Neural progenitor cell (in vitro differentiated cells): ENCODE data around the gene TTLL12. TPM values are rescaled to one million over a fixed set of nuclear protein-coding genes. Genes with fewer than 3 reads are reported as not detected.

Experiments
- DNase-seq: peaks from one replicate; pipeline ENCODE4 v3.0.0-alpha.2; 2016; ENCODE audit warnings: low spot score
- H2AFZ ChIP-seq: fragments of 200-600 bp; sonication (generic); replicated peaks from 2 replicates; pipeline ENCODE4 v1.6.1; 2016; ENCODE audit warnings: antibody characterized with exemption
- H3F3A ChIP-seq: fragments of 200-600 bp; sonication (generic); 2 replicates; pipeline ENCODE4 v1.6.1; 2016; ENCODE audit warnings: antibody characterized with exemption, low read depth
- H3K27ac ChIP-seq: fragments of 200-600 bp; sonication (generic); 2 replicates; pipeline ENCODE4 v1.5.1; 2016; ENCODE audit warnings: mild to moderate bottlenecking
- H3K27me3 ChIP-seq: fragments of 200-600 bp; sonication (generic); 2 replicates; pipeline ENCODE4 v1.6.1; 2016; ENCODE audit warnings: mild to moderate bottlenecking, moderate library complexity
- H3K36me3 ChIP-seq: fragments of 200-600 bp; sonication (generic); 2 replicates; pipeline ENCODE4 v1.5.1; 2016
- H3K4me1 ChIP-seq: fragments of 200-600 bp; sonication (generic); 2 replicates; pipeline ENCODE4 v1.6.1; 2016; ENCODE audit warnings: mixed run types
- H3K4me2 ChIP-seq: fragments of 200-600 bp; sonication (generic); 2 replicates; pipeline ENCODE4 v1.6.1; 2016
- H3K4me3 ChIP-seq: fragments of 200-600 bp; sonication (generic); 2 replicates; pipeline ENCODE4 v1.5.1; 2016
- H3K79me2 ChIP-seq: fragments of 200-600 bp; sonication (generic); 2 replicates; pipeline ENCODE4 v1.6.1; 2016; ENCODE audit warnings: low read depth
- H3K9ac ChIP-seq: fragments of 200-600 bp; sonication (generic); 2 replicates; pipeline ENCODE4 v1.6.1; 2016
- H3K9me3 ChIP-seq: fragments of 200-600 bp; sonication (generic); 2 replicates; pipeline ENCODE4 v1.5.1; 2016; ENCODE audit warnings: low read depth
- H4K20me1 ChIP-seq: fragments of 200-600 bp; sonication (generic); 2 replicates; pipeline ENCODE4 v1.6.1; 2016; ENCODE audit warnings: low read depth
- H3K27ac Mint-ChIP-seq: 3 replicates; pipeline ENCODE4 v1.8.0; 2021; ENCODE audit warnings: mixed read lengths
- H3K27me3 Mint-ChIP-seq: 2 replicates; pipeline ENCODE4 v1.8.0; 2022; ENCODE audit warnings: low read depth, mild to moderate bottlenecking, inconsistent platforms, moderate library complexity, mixed read lengths; ENCODE audit not compliant: insufficient read depth
- H3K36me3 Mint-ChIP-seq: 3 replicates; pipeline ENCODE4 v1.8.0; 2021; ENCODE audit warnings: mixed read lengths
- H3K4me1 Mint-ChIP-seq: 3 replicates; pipeline ENCODE4 v1.8.0; 2021; ENCODE audit warnings: mixed read lengths
- H3K4me3 Mint-ChIP-seq: 3 replicates; pipeline ENCODE4 v1.8.0; 2021; ENCODE audit warnings: mild to moderate bottlenecking, moderate library complexity, mixed read lengths
- H3K9me3 Mint-ChIP-seq: 3 replicates; pipeline ENCODE4 v1.8.0; 2020; ENCODE audit warnings: mixed read lengths
- EZH2 ChIP-seq: fragments of 200-600 bp; sonication (generic); IDR thresholded peaks from 2 replicates; pipeline ENCODE4 v1.6.1; 2017; ENCODE audit warnings: antibody characterized with exemption, mild to moderate bottlenecking, moderate library complexity
- EZH2phosphoT487 ChIP-seq: fragments of 200-600 bp; sonication (generic); IDR thresholded peaks from 2 replicates; pipeline ENCODE4 v1.6.1; 2017; ENCODE audit warnings: antibody characterized with exemption
- total RNA-seq: library from RNA; depleted of rRNA; stranded (reverse); fragments of >200 nt; gene quantifications from 2 replicates; pipeline ENCODE4 v1.2.3, GENCODE V29; 2015; ENCODE audit warnings: low replicate concordance
- TF ChIP-seq, protein P1 (sequence below): fragments of 200-600 bp; sonication (generic); IDR thresholded peaks from 2 replicates; pipeline ENCODE4 v1.5.1; 2017; ENCODE audit warnings: antibody characterized with exemption, mild to moderate bottlenecking

The TTLL12 gene
- total RNA-seq, 1 donor from 2014 or later = 27.8 TPM

DNA sequence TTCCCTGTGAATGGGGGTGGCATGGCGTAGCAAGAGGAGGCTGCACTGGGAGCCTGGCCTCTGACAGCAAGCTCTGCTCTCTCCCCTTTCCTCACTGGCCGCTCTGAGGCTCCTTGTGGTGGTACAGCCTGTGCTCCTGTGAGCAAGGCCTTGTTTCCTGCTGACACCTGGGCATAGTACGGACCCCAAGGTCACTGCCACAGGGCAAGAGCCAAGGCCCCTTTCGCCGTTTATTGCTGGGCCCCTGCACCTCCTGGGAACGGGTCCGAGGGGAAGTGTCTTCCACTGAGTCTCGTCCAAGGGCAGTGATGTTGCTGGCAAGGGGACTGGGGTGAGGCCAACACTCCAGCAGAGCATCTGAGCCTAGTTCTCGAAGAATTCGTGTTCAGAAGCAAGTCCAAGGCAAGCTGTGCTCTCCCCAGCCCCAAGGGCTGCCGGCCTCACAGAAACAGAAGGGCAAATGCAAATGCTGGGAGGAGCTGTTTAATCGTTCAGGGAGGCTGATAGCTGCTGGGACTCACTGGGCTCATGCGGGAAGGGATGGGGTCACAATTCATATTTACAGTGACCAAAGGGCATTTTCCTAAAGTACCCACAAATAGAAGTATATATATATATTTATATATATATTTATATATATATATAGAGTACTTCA lies 15.9 kb upstream of the TTLL12 start:
- Histone ChIP-seq H2AFZ (no peak overlapping the region), H3K4me3 (no peak overlapping the region), H3K4me2 (no peak overlapping the region), H3K36me3 (no peaks in the 10 kb centered on the region), H3F3A (no peaks in the 10 kb centered on the region), H3K27me3 (no peaks in the 10 kb centered on the region), H3K9ac (no peak overlapping the region), H4K20me1 (no peaks in the 10 kb centered on the region), H3K9me3 (no peaks in the 10 kb centered on the region), H3K79me2 (no peaks in the 10 kb centered on the region), H3K27ac (no peak overlapping the region), H3K4me1 (no peaks in the 10 kb centered on the region)
- TF ChIP-seq, protein P1, sequence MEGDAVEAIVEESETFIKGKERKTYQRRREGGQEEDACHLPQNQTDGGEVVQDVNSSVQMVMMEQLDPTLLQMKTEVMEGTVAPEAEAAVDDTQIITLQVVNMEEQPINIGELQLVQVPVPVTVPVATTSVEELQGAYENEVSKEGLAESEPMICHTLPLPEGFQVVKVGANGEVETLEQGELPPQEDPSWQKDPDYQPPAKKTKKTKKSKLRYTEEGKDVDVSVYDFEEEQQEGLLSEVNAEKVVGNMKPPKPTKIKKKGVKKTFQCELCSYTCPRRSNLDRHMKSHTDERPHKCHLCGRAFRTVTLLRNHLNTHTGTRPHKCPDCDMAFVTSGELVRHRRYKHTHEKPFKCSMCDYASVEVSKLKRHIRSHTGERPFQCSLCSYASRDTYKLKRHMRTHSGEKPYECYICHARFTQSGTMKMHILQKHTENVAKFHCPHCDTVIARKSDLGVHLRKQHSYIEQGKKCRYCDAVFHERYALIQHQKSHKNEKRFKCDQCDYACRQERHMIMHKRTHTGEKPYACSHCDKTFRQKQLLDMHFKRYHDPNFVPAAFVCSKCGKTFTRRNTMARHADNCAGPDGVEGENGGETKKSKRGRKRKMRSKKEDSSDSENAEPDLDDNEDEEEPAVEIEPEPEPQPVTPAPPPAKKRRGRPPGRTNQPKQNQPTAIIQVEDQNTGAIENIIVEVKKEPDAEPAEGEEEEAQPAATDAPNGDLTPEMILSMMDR = no peak
- Mint-ChIP-seq H3K27me3 (peaks cover 11% of the 10 kb centered on the region), H3K9me3 (no peaks in the 10 kb centered on the region), H3K27ac (peak overlapping the region; percentile 59), H3K4me3 (peak overlapping the region; percentile 54), H3K4me1 (peaks cover 16% of the 10 kb centered on the region), H3K36me3 (peaks cover 2% of the 10 kb centered on the region)
- DNase-seq = no peak

DNA sequence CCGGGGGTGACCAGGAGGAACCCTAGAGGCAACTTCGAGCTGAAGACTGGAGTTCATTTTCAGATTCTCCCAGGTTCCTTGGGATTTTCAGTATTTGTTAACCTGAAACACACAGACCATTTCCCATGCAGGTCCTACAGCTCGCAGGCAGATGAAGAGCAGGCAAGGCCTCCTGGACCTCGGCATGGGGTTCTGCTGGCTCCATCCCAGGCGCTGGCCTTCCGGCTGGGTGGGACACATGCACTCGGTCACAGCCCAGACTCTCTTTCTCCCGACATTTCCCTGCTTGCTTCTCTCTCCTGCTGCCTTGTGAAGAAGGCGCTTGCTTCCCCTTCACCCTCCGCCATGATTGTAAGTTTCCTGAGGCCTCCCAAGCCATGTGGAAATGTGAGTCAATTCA lies 15.4 kb upstream of the TTLL12 start:
- Mint-ChIP-seq H3K36me3 (peaks cover 2% of the 10 kb centered on the region), H3K4me1 (peaks cover 10% of the 10 kb centered on the region), H3K27me3 (peaks cover 11% of the 10 kb centered on the region), H3K27ac (no peak overlapping the region), H3K9me3 (no peaks in the 10 kb centered on the region), H3K4me3 (peak overlapping the region; percentile 54)
- no peak overlapping the region for H2AFZ ChIP-seq
- H3K27ac ChIP-seq = no peak overlapping the region
- H3K79me2 ChIP-seq = no peaks in the 10 kb centered on the region
- H3K4me3 ChIP-seq = no peak overlapping the region
- no peaks in the 10 kb centered on the region for H4K20me1 ChIP-seq
- no peak overlapping the region for H3K9ac ChIP-seq
- H3K4me1 ChIP-seq = no peaks in the 10 kb centered on the region
- H3K36me3 ChIP-seq = no peaks in the 10 kb centered on the region
- no peaks in the 10 kb centered on the region for H3K9me3 ChIP-seq
- H3F3A ChIP-seq = no peaks in the 10 kb centered on the region
- H3K4me2 ChIP-seq = no peak overlapping the region
- no peak for TF ChIP-seq EZH2
- TF ChIP-seq, protein P1 = no peak
- no peak for TF ChIP-seq EZH2phosphoT487
- DNase-seq = no peak
- H3K27me3 ChIP-seq = no peaks in the 10 kb centered on the region

DNA sequence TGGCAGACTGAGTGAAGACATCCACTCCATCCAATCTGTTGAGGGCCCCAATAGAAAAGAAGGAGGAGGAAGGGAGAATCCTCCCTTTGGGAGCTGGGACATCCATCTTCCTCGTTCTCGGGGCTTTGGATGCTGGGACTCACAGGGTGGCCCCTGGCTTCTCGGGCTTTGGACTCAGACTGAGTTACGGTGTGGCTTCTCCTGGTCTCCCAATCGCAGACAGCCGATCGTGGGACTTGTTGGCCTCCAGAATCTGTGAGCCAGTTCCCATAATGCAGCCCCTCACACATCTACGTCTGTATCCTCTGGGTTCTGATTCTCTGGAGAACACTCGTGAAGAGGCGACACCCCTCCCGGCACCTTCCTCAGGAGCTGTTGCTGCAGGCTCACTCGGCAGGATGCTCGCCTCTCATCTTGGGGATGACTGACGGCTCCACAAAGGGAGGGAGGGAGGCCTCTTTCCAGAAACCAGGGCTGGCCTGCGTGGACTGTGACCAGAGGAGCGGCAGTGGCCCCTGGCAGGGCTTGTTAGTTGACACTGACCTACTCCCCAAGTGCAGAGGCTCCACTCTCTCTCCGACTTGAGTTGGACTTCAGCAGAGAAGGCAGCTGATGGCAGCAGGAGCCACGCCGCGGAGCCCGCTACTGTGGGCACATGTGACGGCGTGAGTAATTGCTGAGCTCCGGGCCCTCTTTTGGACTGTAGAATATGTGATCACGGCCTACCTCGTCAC lies 14.7 kb upstream of the TTLL12 start:
- H3K36me3 Mint-ChIP-seq = peaks cover 2% of the 10 kb centered on the region
- no peak overlapping the region for H3K27ac Mint-ChIP-seq
- no peaks in the 10 kb centered on the region for H3K9me3 ChIP-seq
- H3K4me1 Mint-ChIP-seq = peaks cover 14% of the 10 kb centered on the region
- no peaks in the 10 kb centered on the region for H3F3A ChIP-seq
- peaks cover 11% of the 10 kb centered on the region for H3K27me3 Mint-ChIP-seq
- H3K4me2 ChIP-seq = no peak overlapping the region
- no peak overlapping the region for H3K4me3 Mint-ChIP-seq
- no peak overlapping the region for H3K9ac ChIP-seq
- no peak overlapping the region for H3K4me3 ChIP-seq
- H4K20me1 ChIP-seq = no peaks in the 10 kb centered on the region
- H3K4me1 ChIP-seq = no peaks in the 10 kb centered on the region
- no peaks in the 10 kb centered on the region for H3K79me2 ChIP-seq
- H2AFZ ChIP-seq = no peak overlapping the region
- DNase-seq = no peak
- TF ChIP-seq, protein P1 = no peak
- TF ChIP-seq EZH2phosphoT487 = no peak
- TF ChIP-seq EZH2 = no peak
- no peak overlapping the region for H3K27ac ChIP-seq
- H3K36me3 ChIP-seq = no peaks in the 10 kb centered on the region
- H3K9me3 Mint-ChIP-seq = no peaks in the 10 kb centered on the region
- no peaks in the 10 kb centered on the region for H3K27me3 ChIP-seq
